ENCODE data around the gene ANKRD28.

GRCh38 chr3:15804553-15805095 is 6.8 kb upstream of the ANKRD28 start:
- no peak for TF ChIP-seq RCOR1 (IDR thresholded peaks at IDR 0.05; ENCODE audit: insufficient replicate concordance, low read length)
- no peak for TF ChIP-seq CTCF (conservative IDR thresholded peaks at IDR 0.05; ENCODE audit: low read depth, low read length)
- TF ChIP-seq POLR2A (IDR thresholded peaks at IDR 0.05; ENCODE audit: low read depth, low read length), result no peak
- no peak for TF ChIP-seq RAD21 (IDR thresholded peaks at IDR 0.05; ENCODE audit: low read length)

All from IMR-90 (cell line).